ENCODE measurements around the gene TMC8.

Gene TMC8

DNA sequence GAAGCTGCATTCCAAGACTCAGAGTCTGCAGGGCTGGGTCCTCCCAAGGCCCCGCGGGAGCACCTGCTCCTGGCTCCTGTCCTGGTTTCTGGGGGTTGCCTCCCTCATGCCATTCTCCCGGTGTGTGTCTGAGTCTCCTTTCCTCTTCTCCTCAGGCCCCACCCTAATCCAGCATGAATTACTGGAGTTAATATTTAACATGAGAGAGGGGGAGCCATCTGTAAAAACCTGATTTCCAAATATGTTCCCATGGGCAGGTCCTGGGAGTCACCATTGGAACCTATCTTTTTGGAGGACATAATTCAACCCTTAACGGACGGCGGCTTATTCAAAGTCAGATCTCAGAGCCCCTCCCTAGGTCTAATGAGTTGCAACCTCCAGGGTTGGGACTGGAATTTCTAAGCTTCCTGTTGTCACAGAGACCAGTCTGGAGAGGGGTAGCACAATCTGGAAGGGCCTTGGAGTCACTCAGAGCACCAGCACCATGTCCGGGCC lies 21.0 kb downstream of the TMC8 start:
- no peak overlapping the region for H3K4me3 ChIP-seq (ENCODE audit: low read depth, low read length)
- no peak for TF ChIP-seq CTCF (IDR thresholded peaks at IDR 0.05; ENCODE audit: insufficient read depth, low read depth, low read length, missing control alignments)
- no peak for DNase-seq (ENCODE audit: low read depth)

DNA sequence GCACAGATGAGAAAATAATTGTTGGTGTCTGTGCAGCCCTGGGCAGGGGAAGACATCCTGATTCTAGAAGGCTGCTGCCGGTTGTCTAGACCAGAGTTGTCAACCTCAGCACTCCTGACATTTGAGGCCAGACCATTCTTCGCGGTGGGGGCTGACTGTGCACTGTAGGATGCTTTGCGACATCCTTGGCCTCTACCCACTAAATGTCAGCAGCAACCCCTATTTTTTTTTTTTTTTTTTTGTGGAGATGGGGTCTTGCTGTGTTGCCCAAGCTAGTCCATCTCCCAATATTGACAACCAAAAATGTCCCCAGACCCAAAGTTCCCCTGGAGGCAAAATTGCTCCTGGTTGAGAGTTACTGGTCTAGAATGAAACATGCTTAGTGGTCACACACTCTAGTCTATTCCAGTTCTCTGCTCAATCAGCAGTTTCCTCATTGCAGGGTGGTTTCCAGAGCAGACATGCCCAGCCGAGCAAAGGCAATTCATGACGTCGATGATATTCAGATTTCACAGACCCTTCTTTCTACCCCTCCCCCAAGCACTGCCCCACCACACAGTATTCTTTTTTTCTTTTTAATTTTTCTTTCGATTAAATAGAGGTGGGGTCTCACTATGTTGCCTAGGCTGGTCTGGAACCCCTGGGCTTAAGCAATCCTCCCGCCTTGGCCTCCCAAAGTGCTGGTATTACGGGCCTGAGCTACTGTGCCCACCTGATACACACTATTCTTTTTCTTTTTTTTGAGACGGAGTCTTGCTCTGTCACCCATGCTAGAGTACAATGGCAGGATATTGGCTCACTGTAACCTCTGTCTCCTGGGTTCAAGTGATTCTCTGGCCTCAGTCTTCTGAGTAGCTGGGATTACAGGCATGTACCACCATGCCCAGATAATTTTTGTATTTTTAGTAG lies 24.6 kb downstream of the TMC8 start:
- peak overlapping the region; percentile 38 for H3K4me3 ChIP-seq (ENCODE audit: low read depth, low read length)
- DNase-seq (ENCODE audit: low read depth) = peak; percentile 94
- no peak for TF ChIP-seq CTCF (IDR thresholded peaks at IDR 0.05; ENCODE audit: insufficient read depth, low read depth, low read length, missing control alignments)

DNA sequence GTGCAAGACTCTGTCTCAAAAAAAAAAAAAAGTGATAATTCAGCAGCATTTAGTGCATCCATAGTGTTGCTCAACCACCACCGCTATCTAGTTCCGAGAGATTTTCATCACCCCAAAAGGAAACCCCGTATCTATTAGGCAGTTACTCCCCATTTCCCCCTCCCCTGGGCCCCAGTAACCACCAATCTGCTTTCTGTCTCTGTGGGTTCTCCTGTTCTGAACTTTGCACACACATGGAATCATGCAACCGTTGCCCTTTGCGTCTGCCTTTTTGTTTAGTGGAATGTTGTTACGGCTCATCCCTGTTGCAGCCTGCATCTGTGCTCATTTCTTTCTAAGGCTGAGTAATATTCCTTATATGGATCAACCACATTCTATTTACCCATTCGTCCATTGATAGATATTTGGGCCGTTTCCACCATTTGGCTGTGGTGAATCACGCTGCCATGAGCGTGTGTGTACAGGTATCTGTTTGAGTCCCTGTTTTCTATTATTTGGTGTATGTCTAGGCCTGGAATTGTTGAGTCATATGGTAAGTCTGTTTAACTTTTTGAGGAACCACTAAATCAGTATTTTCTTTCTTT lies 29.1 kb downstream of the TMC8 start:
- DNase-seq (ENCODE audit: low read depth) = peak; percentile 85
- peak overlapping the region; percentile 2; the same call in 1 of the 2 replicates for H3K4me3 ChIP-seq (ENCODE audit: low read depth, low read length)
- TF ChIP-seq CTCF (IDR thresholded peaks at IDR 0.05; ENCODE audit: insufficient read depth, low read depth, low read length, missing control alignments) = no peak

DNA sequence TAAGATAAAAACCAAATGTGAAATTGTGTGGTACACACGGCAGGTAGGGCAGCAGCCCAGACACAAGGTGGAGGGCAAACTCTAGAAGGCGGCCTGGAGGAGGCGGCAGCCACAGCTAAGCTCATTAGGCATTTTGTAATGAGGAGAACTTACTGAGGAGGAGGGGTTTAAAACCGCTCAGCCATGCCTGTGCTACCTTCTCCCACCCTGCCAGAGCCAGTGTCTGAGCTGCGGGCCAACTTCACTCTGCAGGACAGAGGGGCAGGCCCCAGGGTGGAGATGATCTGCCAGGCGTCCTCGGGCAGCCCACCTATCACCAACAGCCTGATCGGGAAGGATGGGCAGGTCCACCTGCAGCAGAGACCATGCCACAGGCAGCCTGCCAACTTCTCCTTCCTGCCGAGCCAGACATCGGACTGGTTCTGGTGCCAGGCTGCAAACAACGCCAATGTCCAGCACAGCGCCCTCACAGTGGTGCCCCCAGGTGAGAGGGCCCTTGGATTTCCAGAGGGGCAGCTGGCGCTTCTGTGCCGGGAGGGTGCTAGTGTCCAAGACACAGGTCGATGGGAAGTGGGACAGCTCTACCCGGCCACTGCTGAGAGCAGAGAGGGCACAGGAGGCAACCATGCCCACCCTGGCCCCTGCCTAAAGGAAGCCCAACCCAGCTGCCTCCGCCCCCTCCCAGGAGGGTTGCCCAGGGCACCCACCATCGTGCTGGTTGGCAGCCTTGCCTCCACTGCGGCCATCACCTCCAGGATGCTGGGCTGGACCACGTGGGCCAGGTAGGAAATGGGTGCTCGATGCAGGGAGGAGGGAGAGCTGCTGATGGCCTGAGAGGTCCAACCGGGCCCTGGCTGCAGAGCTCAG lies 33.5 kb downstream of the TMC8 start:
- TF ChIP-seq CTCF (IDR thresholded peaks at IDR 0.05; ENCODE audit: insufficient read depth, low read depth, low read length, missing control alignments) = no peak
- H3K4me3 ChIP-seq (ENCODE audit: low read depth, low read length) = no peak overlapping the region
- no peak for DNase-seq (ENCODE audit: low read depth)

GRCh38 chr17:78164748-78165607 lies 34.4 kb downstream of the TMC8 start:
- DNase-seq (ENCODE audit: low read depth) = no peak
- H3K4me3 ChIP-seq (ENCODE audit: low read depth, low read length) = no peak overlapping the region
- no peak for TF ChIP-seq CTCF (IDR thresholded peaks at IDR 0.05; ENCODE audit: insufficient read depth, low read depth, low read length, missing control alignments)

GRCh38 chr17:78166416-78166815 lies 35.8 kb downstream of the TMC8 start:
- no peak for DNase-seq (ENCODE audit: low read depth)
- no peak for TF ChIP-seq CTCF (IDR thresholded peaks at IDR 0.05; ENCODE audit: insufficient read depth, low read depth, low read length, missing control alignments)
- H3K4me3 ChIP-seq (ENCODE audit: low read depth, low read length) = no peak overlapping the region

All from GM12865 (cell line).